ENCODE measurements around the gene CDHR5.

Gene CDHR5

DNA sequence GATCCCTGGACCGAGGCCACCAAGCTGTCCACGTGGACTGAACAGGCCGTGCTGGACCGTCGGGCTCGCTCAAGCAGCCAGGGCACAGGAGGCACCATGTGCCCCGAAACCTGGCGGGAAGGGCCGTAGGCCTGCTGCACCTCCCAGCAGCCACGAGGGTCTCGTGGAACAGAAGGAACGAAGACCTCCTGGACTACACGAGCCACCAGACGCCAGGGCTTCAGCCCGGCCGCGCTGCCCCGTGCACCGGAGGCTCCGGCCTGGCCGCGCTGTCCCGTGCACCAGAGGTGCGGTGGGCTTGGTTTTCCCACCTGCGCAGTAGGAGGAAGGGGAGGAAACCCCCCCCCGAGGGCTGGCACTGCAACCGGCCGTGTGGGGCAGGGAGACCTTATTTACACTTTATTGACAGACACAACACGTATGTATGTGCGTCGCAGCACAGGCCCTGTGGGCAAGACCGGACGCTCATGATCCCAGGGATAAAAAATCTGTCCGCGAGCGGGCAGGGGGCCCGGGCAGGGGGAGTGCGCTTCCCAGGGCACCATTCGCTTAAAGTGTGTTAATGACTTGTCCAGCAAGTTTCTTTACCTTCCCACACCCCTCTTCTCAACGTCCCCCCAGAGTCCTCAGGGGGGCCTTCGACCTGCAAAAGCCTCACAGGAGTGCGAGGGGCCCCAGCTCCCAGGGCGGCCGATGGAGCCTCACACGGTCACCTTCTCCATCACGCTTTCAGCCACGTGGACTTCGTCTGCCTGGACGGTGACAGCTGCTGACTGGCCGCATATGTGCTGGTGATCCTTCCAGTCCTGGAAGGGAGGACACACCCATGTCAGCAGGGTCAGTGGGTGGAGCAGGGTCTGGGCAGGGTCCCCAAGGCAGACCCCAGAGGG lies 19.3 kb upstream of the CDHR5 start:
- no peak for DNase-seq

GRCh38 chr11:643366-643765 lies 18.6 kb upstream of the CDHR5 start:
- DNase-seq = no peak

- no peak for DNase-seq
These were observed 17.1 kb upstream of the CDHR5 start for GRCh38 chr11:641806-642370.

- no peak for DNase-seq
These were observed 15.4 kb upstream of the CDHR5 start for GRCh38 chr11:640021-640706.

GRCh38 chr11:639332-639955 lies 14.7 kb upstream of the CDHR5 start:
- no peak for DNase-seq

GRCh38 chr11:638631-639331 lies 14.0 kb upstream of the CDHR5 start:
- no peak for DNase-seq

- no peak for DNase-seq
These were observed 13.1 kb upstream of the CDHR5 start for GRCh38 chr11:637593-638521.

DNA sequence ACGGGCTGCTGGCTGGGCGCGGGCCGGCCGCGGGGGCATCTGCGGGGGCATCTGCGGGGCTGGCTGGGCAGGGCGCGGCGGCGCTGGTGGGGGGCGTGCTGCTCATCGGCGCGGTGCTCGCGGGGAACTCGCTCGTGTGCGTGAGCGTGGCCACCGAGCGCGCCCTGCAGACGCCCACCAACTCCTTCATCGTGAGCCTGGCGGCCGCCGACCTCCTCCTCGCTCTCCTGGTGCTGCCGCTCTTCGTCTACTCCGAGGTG lies 12.5 kb upstream of the CDHR5 start:
- no peak for DNase-seq

DNA sequence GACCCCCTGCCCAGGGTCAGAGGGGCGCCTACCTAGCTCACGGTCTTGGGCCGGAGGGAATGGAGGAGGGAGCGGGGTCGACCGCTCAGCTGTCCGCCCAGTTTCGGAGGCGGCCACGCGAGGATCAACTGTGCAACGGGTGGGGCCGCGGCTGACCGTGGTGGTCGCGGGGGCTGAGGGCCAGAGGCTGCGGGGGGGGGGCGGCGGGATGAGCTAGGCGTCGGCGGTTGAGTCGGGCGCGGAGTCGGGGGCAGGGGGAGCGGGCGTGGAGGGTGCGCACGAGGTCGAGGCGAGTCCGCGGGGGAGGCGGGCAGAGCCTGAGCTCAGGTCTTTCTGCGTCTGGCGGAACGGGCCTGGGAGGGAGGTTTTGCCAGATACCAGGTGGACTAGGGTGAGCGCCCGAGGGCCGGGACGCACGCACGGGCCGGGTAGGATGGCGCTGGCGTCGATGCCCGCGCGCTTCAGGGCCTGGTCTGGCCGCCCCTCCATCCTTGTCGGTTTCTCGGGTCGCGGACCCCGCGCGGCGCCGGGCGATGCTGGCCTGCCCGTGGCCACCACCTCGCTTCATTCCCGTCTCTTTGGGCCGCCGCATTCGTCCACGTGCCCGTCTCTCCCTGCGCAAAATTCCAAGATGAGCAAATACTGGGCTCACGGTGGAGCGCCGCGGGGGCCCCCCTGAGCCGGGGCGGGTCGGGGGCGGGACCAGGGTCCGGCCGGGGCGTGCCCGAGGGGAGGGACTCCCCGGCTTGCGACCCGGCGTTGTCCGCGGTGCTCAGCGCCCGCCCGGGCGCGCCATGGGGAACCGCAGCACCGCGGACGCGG lies 12.0 kb upstream of the CDHR5 start, which contains the start of gene DRD4:
Gene DRD4, plus strand, starts transcription at position 759 of the 822 bp plus-strand sequence. Its CDS starts 36 bp downstream, at position 795.
- no peak for DNase-seq

DNA sequence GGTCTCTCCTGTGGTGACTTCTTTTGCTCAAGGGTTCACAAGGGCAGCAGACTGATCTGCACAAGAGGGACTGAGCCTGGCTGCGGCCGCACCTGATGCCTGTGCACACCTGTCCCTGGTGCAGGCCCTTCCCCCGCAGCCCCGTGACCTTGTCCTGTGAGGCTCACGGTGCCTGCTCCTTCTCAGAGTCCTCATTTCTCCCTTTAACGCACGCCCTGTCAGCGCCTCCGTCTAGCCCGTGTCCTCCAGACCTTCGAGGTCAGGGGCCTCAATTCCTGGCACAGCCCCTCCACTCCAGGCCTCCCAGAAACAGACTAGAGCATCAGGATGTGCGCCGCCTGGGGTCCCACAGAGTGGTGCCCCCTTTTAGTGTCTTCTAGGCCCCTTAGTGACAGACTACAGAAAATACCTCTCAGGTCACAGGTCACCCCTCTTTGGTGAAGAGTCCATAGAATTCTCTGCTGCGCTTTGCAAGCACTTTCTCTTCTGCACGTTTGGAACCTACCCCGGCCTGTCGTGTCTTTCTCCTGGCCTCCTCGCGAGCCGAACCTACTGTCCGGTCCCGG lies 11.3 kb upstream of the CDHR5 start:
- no peak for DNase-seq

GRCh38 chr11:630871-631270 lies 6.1 kb upstream of the CDHR5 start:
- no peak for DNase-seq

GRCh38 chr11:629237-629583 lies 4.5 kb upstream of the CDHR5 start:
- no peak for DNase-seq

GRCh38 chr11:628056-628455 lies 3.3 kb upstream of the CDHR5 start:
- no peak for DNase-seq

- no peak for DNase-seq
These were observed 2.5 kb upstream of the CDHR5 start for GRCh38 chr11:627308-627576.

DNA sequence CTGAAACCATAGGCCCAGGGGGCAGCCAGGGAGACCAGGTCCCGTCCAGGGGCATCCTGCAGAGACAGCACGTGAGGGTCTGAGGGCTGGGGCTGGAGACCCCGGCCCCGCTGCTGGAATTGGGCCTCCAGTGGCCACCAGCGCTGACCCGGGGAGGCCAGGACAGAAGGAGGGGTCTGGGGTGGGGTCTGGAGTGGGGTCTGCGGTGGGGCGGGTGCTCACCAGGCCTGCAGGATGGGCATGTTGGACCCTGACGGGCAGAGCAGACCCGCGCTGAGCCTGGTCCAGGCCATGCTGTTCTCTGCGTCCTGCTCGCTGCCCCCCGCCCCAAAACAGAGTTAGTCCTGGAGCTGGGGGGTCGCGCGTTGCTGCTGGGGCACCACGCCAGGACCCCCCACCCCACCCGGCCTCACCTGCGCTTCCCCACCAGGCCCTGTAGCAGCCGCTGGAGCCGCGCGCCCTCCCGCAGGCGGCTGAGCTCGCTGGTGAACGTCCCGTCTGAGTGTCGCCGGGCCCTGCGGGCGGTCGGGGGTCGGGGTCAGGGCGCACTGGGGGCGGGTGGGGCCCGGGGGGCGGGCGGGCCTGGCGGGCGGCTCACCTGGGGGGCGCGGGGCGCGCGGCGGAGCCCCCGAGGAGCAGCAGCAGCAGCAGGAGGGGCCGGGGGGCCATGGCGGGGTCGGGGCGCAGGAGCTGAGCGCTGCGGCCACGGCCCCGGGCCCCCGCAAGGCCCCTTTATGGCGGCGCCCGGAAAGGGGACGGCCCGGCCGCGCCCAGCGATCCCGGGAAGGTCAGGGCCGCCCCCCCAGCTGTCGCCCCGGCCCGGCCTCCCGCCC lies 1.9 kb upstream of the CDHR5 start, which contains the start of gene SCT:
Gene SCT, minus strand, starts transcription at position 707 of the 833 bp plus-strand sequence. Its CDS starts 38 bp downstream, at position 669.
- no peak for DNase-seq

GRCh38 chr11:625636-626268 lies 997 bp upstream of the CDHR5 start:
- DNase-seq = no peak

GRCh38 chr11:623999-624704 lies 603 bp downstream of the CDHR5 start:
- no peak for DNase-seq

GRCh38 chr11:623349-623869 lies 1.3 kb downstream of the CDHR5 start:
- DNase-seq = no peak
